HPDE6-E6E7 (cell line): ENCODE data around the gene RPS6KB2.
"Not testable (repeated sequence)": the region's sequence is repeated elsewhere in the genome, so short reads cannot be mapped to it uniquely, and the experiment has no call there.

ENCODE experiments used
- DNase-seq: peaks from one replicate; pipeline ENCODE4 v3.0.0; 2011; ENCODE audit warnings: missing footprints; ENCODE audit errors: extremely low spot score

Gene RPS6KB2

DNA sequence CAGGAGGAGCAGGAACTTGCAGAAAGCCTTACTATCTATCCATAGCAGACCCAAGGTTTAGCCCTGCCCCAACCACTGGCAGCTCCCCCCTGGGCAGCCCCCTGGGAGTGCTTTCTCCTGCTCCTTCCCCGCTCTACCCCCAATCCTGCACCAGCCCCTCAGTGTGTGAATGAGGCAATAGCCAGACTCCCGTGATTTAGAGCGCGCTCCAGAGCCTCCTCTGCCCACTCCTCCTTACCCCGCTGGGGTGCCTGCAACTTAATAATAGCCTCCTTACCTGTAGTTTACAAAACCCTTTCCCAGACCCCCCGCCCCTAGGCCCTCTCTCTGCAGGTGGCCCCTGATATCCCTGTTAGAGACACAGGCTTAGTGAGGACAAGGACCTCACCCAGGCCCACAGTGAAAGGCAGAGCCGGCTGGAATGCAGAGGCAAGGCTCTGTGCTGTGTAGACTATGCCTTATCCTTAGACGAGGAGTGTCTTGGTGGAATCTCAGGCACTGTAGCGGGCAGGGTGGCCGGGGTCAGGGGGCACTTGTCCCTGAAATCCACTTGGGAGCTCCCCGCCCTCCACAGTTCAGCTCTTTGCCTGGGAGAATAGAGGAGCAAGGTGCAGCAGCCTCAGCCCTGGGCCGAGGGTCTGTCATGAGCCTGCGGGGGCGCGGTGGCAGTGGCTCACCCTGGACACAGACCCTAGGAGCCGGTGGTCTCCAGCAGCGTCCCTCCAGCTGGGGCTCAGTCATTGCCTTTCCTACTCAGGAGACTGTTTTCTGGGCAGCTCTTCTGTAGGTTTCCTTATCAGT lies 17.1 kb upstream of the RPS6KB2 start:
- DNase-seq: no peak

DNA sequence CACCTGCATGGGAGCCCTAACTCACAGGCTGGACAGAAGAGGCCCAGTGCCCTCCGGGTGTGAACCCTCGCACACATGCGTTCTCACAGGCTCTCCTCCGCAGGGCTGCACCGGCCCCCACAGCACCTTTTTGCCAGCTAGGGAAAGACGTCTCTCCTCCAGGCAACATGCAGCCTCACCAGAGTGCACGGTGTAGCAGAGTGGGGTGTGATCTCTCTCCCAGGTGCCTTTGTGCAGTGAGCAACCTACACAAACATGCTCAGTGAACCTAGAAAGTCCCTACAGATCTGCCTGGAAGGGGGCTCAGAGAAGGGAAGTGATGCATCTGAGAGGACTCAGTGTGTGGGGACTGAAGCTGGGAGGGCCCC lies 16.5 kb upstream of the RPS6KB2 start:
- no peak for DNase-seq

DNA sequence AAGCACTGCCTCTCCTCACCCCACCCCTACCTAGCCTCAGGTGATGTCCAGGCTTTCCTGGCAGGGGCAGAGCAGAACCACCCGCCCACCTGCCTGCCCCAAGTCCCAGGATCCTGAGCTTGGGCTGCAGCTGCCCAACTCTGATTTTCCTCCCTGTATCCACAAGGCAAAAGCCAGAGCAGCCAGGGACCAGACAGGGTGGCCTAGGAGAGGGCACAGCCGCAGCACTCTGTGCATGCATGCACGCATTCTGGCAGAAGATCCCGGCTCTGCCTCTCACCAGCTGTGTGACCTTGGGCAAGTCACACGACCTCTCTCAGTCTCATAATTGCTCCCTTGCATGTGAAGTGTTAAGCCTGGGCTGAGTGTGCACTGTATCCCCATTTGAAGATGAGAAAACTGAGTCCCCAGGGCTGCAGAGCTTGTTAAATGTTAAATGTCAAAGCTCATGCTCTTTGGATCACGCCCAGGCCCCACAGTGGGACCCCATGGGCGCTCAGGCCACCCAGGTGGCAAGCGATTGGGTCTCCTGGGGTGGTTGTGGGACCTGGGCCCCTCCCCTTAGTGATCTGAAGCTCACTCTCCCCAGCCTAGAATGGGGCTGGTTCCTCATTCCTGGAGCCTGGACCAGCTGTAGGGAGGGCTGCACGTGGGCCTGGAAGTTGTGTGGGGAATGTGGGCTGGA lies 15.7 kb upstream of the RPS6KB2 start:
- no peak for DNase-seq

- no peak for DNase-seq
Observed at GRCh38 chr11:67413266-67413849, 14.9 kb upstream of the RPS6KB2 start.

DNA sequence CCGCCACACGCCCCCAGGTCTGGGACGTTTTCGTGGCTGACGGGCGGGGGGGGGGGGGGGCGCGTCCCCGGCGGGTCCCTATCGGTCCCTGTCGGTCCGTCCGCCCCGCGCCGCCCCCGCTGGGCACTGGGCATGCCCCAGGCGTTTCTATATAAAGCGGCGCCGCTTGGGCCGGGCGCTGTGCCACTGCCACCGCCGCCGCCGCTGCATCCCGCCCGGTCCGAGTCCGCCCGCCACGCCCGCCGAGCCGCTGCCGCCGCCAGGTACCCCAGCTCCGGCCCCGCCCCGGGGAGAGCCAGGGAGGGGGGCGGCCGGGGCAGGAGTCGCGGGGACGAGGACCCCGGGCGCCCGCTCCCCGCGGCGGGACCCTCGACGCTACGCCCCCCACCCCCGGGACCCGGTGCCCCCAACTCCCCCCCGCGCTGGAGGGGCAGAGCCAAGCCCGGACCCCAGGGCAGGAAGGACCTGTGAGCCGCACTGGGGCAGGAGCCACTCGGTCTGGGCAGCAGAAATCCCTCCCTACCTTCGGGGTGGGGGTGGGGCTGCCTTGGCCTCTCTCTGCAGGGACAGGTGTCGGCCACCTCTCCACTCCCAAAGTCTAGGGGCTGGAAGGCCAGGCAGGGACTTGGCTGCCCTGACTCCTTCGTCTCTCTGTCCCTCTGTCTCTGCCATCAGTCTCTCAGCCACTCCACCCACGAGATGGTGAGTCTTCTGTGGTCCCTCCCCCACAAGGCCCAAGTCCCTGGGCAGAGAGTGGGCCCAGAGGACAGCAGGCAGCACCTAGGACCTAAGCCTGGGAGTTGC lies 12.6 kb upstream of the RPS6KB2 start, which contains the start of gene CARNS1:
Gene CARNS1 (plus strand): TSS at position 178 of the 804 bp plus-strand sequence. CDS start 522 bp downstream, at position 700.
- DNase-seq: no peak

DNA sequence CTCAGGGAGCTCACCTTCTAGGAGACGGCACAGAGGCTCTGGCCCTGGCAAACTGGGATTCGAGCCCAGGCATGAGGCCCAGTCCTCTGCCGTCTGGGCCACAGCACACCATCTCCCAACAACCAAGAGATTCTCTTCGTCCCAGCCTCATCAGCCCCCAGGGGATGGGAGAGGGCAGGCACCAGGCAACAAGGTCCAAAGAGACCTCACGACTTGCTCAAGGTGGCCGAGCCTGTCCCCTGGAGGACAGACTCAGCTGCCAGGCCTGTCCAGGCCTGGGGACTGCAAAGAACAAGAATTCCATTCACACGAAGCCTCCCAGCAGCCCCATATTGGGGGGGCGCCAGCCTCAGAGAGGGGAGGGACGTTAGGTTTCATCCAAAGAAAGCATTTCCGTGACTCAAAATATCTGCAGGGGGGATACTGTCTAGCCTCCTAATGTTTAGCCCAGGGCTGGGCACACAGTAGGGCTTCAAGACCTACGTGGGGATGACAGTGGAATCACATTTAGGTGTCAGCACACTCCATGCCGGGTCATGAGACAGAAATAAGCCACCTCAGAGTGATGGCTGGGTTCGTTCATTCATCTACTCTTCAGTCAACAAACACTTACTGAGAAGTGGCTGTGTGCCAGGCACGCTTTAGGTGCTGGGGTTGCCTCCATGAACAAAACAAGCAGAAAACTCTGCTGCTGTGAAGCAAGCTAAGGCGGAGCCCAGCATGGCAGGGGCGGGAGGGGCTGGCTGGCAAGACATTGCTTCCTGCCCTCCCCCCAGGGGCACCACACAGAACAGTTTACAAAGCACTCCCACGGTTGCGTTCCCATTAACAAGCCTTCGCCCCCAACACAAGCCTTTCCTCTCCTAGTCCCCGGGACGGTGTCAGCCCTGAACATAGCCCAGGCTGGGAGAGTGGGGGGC lies 11.6 kb upstream of the RPS6KB2 start:
- no peak for DNase-seq

DNA sequence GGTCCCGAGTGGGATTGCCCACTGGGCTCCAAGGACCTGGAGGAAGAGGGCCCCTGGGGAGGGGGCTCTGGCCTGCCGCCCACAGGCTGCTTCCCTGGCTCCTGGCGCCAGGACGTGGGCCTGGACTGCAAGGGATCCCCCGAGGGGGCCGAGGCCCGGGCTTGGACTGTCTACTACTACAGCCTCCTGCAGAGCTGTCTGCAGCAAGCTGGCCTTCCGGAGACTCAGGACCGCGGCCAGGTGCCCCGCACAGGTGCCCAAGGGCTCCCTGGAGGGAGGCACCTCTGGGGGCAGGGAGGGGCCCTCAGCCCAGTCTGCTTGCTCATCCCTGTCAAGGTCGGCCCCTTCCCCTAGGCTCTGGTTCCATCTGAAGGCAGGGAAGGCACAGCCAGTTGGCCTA lies 10.9 kb upstream of the RPS6KB2 start:
- no peak for DNase-seq

DNA sequence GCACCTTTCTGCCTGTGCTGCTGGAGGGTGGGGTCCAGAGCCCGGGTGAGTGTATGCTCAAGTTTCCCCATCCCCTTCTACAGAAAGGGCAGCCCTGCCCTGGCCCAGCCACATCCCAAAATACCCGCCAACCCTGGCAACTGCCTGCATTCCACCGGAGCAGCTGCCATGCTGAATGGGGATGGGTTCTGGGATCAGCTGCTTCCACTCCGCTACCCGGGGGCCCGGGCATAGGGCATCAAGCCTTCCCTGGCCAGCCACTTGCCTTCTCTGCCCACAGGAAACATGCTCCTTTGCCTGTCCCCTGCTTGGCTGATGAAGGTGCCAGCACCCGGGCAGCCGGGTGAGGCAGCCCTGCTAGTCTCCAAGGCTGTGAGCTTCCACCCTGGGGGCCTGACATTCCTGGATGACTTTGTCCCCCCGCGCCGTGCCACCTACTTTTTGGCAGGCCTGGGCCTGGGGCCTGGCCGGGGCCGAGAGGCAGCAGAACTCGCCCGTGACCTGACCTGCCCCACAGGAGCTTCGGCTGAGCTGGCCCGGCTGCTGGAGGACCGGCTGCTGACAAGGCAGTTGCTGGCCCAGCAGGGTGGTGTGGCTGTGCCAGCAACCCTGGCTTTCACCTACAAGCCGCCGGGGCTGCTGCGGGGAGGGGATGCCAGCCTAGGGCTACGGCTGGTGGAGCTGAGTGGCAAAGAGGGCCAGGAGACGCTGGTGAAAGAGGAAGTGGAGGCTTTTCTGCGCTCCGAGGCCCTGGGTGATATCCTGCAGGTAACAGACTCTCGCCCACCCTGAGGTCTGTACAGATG lies 9.6 kb upstream of the RPS6KB2 start:
- no peak for DNase-seq

- DNase-seq: no peak
Observed at GRCh38 chr11:67419325-67420049, 8.8 kb upstream of the RPS6KB2 start.

DNA sequence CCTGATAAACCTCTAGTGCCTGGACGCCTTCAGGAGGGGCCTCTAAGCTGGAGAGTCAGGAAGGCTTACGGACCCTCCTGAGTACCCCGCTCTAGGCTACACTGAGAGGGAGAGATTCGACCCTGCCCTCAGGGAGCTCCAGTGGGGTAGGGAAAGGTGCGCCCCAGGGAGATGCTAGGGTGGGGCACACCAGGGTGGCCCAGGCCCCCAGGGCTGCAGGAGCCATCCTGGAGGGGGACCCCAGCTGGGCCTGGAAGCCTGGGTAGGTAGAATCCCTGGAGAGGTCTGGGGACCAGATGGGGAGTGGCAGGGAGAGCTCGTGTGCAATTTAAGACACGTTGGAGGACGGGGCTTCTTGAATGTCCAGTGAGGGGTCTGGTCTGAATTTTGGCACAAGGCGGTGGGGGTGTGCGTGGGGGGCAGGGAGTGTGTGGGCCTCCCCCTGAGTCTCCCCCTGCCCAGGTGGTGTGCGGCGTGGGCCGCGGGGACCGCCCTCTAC lies 8.1 kb upstream of the RPS6KB2 start:
- no peak for DNase-seq

GRCh38 chr11:67420646-67421429 lies 7.5 kb upstream of the RPS6KB2 start:
- DNase-seq: peak; percentile 84

- no peak for DNase-seq
Observed at GRCh38 chr11:67421430-67422031, 6.8 kb upstream of the RPS6KB2 start.

- DNase-seq: peak; percentile 90
Observed at GRCh38 chr11:67422891-67423290, 5.4 kb upstream of the RPS6KB2 start.

DNA sequence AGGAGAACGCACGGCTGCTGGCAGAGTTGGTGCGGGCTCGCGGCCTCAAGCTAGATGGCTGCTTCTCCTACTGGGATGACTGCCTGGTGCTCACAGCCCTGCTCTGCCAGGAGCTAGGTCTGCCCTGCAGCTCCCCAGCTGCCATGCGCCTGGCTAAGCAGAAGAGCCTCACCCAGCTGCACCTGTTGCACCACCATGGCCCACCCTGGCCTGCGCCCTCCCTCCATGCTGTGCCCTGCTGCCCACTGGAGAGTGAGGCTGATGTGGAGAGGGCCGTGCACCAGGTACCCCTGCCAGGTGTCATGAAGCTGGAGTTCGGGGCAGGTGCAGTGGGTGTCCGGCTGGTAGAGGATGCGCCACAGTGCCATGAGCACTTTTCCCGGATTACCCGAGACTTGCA lies 4.8 kb upstream of the RPS6KB2 start:
- no peak for DNase-seq

- no peak for DNase-seq
Observed at GRCh38 chr11:67423891-67424613, 4.2 kb upstream of the RPS6KB2 start.

DNA sequence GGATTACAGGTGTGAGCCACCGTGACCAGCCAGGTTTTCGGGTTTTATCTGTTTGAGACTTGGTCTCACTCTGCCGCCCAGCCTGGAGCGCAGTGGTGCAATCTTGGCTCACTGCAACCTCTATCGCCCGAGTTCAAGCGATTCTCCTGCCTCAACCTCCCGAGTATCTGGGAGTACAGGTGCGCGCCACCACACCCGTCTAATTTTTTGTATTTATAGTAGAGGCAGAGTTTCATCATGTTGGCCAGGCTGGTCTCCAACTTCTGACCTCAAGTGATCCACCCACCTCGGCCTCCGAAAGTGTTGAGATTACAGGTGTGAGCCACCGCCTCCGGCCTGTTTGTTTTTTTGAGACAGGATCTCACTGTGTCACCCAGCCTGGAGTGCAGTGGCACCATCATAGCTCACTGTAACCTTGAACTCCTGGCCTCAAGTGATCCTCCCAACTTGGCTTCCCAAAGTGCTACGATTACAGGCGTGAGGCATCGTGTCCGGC lies 882 bp upstream of the RPS6KB2 start:
- not testable (repeated sequence) for DNase-seq

DNA sequence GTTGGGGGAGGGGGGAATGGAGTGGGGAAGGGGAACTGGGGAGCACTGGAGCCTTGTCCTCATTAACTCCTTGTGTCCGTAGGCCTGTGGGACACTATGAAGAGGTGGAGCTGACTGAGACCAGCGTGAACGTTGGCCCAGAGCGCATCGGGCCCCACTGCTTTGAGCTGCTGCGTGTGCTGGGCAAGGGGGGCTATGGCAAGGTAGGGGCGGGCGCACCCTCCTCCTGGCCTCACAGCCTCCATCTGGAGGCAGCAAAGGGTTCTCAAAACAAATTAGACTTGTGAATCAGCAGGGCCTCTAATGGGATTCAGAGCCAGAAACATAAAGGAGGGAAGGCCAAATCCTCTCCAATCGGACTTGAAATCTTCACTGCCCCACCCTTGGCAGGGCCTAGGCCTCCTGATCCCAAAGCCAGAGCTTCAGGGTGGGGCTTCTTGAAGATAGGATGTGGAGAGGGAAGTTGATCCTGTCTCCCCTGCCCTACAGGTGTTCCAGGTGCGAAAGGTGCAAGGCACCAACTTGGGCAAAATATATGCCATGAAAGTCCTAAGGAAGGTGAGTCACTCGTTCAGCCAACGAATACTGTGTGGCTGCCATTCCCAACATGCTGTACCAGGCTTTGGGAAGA lies 859 bp downstream of the RPS6KB2 start:
- no peak for DNase-seq
